ENCODE measurements around the gene RHBDL3.
A peak's percentile ranks its signal among the peaks of the same experiment; 100 is the strongest.
"Not testable (repeated sequence)": the region's sequence is repeated elsewhere in the genome, so short reads cannot be mapped to it uniquely, and the experiment has no call there.

The RHBDL3 gene

DNA sequence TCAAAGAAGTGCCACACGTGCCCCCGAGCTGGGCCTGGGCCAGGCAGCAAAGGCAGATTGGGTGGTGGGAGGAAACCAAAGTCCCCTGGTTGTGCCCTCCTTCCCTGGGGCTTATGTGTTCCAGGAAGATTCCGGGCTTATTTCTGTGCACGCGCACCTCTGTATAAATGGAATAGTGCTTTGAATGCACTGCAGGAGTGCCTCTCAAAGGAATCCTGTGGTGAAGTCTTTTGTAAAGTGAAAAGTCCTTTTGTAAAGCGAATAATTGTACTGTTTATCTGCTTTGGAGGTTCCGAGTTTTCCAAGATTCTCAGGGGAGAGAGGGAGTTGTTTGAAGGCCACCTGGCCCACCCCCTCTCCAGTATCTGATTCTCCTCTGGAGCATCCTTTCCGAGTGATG is 49.5 kb downstream of the RHBDL3 start:
- Histone ChIP-seq H4K20me1 (ENCODE audit: insufficient read depth) (no peaks in the 10 kb centered on the region), H2AFZ (ENCODE audit: low read depth) (no peak overlapping the region)

DNA sequence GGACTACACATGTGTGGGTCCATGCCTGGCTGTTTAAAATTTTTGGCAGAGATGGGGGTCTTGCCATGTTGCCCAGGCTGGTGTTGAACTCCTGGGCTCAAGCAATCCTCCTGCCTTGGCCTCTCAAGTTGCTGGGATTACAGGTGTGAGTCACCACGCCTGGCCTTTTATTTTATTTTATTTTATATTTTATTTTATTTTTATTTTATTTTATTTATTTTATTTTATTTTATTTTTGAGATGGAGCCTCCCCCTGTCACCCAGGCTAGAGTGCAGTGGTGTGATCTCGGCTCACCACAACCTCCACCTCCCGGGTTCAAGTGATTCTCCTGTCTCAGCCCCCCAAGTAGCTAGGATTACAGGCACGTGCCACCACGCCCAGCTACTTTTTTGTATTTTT is 51.0 kb downstream of the RHBDL3 start:
- H2AFZ ChIP-seq (ENCODE audit: low read depth); H4K20me1 ChIP-seq (ENCODE audit: insufficient read depth); H3K27me3 ChIP-seq (ENCODE audit: insufficient read depth, low read depth); H3K4me3 ChIP-seq (IDR thresholded peaks at IDR 0.05; ENCODE audit: insufficient read depth, low read depth, low read length); H3K4me1 ChIP-seq (ENCODE audit: low read depth, poor library complexity, severe bottlenecking); H3K79me2 ChIP-seq (ENCODE audit: insufficient read depth, low read depth); H3K4me2 ChIP-seq; H3K27ac ChIP-seq; H3K36me3 ChIP-seq (ENCODE audit: insufficient read depth); H3K9ac ChIP-seq: not testable (repeated sequence)

More for the DNA sequence above, 49.5 kb downstream of the RHBDL3 start:
- Histone ChIP-seq H3K4me2 (no peak overlapping the region), H3K4me3 (IDR thresholded peaks at IDR 0.05; ENCODE audit: insufficient read depth, low read depth, low read length) (no peak overlapping the region), H3K27ac (no peak overlapping the region), H3K36me3 (ENCODE audit: insufficient read depth) (no peaks in the 10 kb centered on the region), H3K79me2 (ENCODE audit: insufficient read depth, low read depth) (no peaks in the 10 kb centered on the region), H3K27me3 (ENCODE audit: insufficient read depth, low read depth) (no peaks in the 10 kb centered on the region), H3K9ac (no peak overlapping the region), H3K4me1 (ENCODE audit: low read depth, poor library complexity, severe bottlenecking) (peaks cover 8% of the 10 kb centered on the region)
- TF ChIP-seq, protein P1, sequence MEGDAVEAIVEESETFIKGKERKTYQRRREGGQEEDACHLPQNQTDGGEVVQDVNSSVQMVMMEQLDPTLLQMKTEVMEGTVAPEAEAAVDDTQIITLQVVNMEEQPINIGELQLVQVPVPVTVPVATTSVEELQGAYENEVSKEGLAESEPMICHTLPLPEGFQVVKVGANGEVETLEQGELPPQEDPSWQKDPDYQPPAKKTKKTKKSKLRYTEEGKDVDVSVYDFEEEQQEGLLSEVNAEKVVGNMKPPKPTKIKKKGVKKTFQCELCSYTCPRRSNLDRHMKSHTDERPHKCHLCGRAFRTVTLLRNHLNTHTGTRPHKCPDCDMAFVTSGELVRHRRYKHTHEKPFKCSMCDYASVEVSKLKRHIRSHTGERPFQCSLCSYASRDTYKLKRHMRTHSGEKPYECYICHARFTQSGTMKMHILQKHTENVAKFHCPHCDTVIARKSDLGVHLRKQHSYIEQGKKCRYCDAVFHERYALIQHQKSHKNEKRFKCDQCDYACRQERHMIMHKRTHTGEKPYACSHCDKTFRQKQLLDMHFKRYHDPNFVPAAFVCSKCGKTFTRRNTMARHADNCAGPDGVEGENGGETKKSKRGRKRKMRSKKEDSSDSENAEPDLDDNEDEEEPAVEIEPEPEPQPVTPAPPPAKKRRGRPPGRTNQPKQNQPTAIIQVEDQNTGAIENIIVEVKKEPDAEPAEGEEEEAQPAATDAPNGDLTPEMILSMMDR (conservative IDR thresholded peaks at IDR 0.05; ENCODE audit: low read depth, low read length) = no peak

DNA sequence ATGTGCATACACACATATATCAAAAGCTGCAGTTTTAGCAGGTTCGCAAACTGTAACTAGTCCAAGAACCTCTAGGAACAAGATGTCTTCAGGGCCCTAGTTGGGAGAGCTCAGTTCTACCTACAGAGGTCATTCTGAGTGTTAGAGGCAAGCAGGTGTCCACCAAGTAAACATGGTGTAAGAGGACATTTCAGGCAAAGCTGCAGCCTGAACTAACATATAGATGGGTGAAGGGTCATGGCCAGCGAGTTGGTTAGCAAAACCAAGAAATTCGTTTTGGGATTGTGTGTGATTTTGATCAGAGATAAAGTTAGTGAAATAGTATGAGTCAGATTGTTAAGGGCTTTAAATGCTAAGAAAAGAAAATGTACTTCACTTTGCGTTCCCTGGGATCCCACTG is 51.7 kb downstream of the RHBDL3 start:
- H4K20me1 ChIP-seq (ENCODE audit: insufficient read depth) = no peaks in the 10 kb centered on the region
- no peak overlapping the region for H3K27ac ChIP-seq
- H3K36me3 ChIP-seq (ENCODE audit: insufficient read depth) = no peaks in the 10 kb centered on the region
- no peaks in the 10 kb centered on the region for H3K79me2 ChIP-seq (ENCODE audit: insufficient read depth, low read depth)
- H3K4me2 ChIP-seq = no peak overlapping the region
- no peak overlapping the region for H2AFZ ChIP-seq (ENCODE audit: low read depth)
- H3K4me1 ChIP-seq (ENCODE audit: low read depth, poor library complexity, severe bottlenecking) = peaks cover 8% of the 10 kb centered on the region
- no peak overlapping the region for H3K4me3 ChIP-seq (IDR thresholded peaks at IDR 0.05; ENCODE audit: insufficient read depth, low read depth, low read length)
- H3K27me3 ChIP-seq (ENCODE audit: insufficient read depth, low read depth) = no peaks in the 10 kb centered on the region
- no peak overlapping the region for H3K9ac ChIP-seq
- TF ChIP-seq, protein P1 (conservative IDR thresholded peaks at IDR 0.05; ENCODE audit: low read depth, low read length) = no peak

DNA sequence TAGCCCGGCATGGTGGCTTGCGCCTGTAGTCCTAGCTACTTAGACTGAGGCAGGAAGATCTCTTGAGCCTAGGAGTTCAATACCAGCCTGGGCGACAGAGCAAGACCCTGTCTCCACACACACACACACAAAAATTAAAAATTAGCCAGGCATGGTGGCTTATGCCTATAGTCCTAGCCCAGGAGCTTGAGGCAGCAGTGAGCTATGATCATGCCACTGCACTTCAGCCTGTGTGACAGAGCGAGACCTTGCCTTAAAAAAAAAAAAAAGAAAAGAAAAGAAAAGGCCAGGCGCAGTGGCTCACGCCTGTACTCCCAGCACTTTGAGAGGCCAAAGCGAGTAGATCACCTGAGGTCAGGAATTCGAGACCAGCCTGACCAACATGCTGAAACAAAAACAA is 52.4 kb downstream of the RHBDL3 start:
- Histone ChIP-seq H3K9ac (no peak overlapping the region), H3K27ac (no peak overlapping the region), H3K27me3 (ENCODE audit: insufficient read depth, low read depth) (no peaks in the 10 kb centered on the region), H3K36me3 (ENCODE audit: insufficient read depth) (no peaks in the 10 kb centered on the region), H3K4me3 (IDR thresholded peaks at IDR 0.05; ENCODE audit: insufficient read depth, low read depth, low read length) (no peak overlapping the region), H3K4me1 (ENCODE audit: low read depth, poor library complexity, severe bottlenecking) (peaks cover 6% of the 10 kb centered on the region), H3K79me2 (ENCODE audit: insufficient read depth, low read depth) (no peaks in the 10 kb centered on the region), H3K4me2 (no peak overlapping the region), H2AFZ (ENCODE audit: low read depth) (no peak overlapping the region), H4K20me1 (ENCODE audit: insufficient read depth) (no peaks in the 10 kb centered on the region)
- TF ChIP-seq, protein P1 (conservative IDR thresholded peaks at IDR 0.05; ENCODE audit: low read depth, low read length) = no peak

DNA sequence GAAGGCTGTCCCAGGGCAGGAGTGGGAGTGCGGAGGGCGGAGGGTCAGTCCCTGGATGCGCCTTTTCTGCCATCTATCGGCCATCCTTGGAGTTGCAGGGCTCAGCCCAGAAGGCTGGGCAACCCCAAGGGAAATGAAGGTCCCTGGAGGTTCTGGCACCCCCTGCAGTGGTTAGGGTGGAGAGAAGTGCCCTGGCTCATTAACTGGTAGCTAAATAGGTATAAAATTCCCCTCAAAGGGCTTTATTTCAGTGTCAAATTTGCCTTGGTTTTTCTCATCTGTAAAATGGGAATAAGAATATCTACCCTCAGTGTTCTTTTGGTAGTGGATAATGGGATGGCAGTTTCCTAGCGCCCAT is 53.9 kb downstream of the RHBDL3 start:
- TF ChIP-seq, protein P1 (conservative IDR thresholded peaks at IDR 0.05; ENCODE audit: low read depth, low read length) = peak; percentile 95
- no peak overlapping the region for H3K9ac ChIP-seq
- H4K20me1 ChIP-seq (ENCODE audit: insufficient read depth) = no peaks in the 10 kb centered on the region
- H3K27me3 ChIP-seq (ENCODE audit: insufficient read depth, low read depth) = no peaks in the 10 kb centered on the region
- H2AFZ ChIP-seq (ENCODE audit: low read depth) = no peak overlapping the region
- peaks cover 16% of the 10 kb centered on the region for H3K4me1 ChIP-seq (ENCODE audit: low read depth, poor library complexity, severe bottlenecking)
- H3K36me3 ChIP-seq (ENCODE audit: insufficient read depth) = no peaks in the 10 kb centered on the region
- H3K79me2 ChIP-seq (ENCODE audit: insufficient read depth, low read depth) = no peaks in the 10 kb centered on the region
- H3K27ac ChIP-seq = no peak overlapping the region
- no peak overlapping the region for H3K4me2 ChIP-seq
- no peak overlapping the region for H3K4me3 ChIP-seq (IDR thresholded peaks at IDR 0.05; ENCODE audit: insufficient read depth, low read depth, low read length)

DNA sequence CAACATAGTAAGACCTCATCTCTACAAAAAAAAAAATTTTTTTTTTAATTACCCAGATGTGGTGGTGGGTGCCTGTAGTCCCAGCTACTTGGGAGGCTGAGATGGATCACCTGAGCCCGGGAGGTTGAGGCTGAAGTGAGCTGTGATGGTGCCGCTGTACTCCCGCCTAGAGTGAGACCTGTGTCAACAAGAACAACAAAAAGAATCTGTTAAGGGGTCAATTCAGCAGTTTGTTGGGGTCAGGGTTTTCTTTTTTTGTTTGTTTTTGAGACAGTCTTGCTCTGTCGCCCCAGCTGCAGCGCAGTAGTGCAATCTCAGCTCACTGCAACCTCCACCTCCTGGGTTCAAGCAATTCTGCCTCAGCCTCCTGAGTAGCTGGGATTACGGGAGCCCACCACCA is 54.4 kb downstream of the RHBDL3 start:
- H2AFZ ChIP-seq (ENCODE audit: low read depth); H3K27me3 ChIP-seq (ENCODE audit: insufficient read depth, low read depth); H3K79me2 ChIP-seq (ENCODE audit: insufficient read depth, low read depth); H3K4me3 ChIP-seq (IDR thresholded peaks at IDR 0.05; ENCODE audit: insufficient read depth, low read depth, low read length); H3K9ac ChIP-seq; H3K27ac ChIP-seq; H4K20me1 ChIP-seq (ENCODE audit: insufficient read depth); H3K36me3 ChIP-seq (ENCODE audit: insufficient read depth); H3K4me2 ChIP-seq: not testable (repeated sequence)
- H3K4me1 ChIP-seq (ENCODE audit: low read depth, poor library complexity, severe bottlenecking) = peaks cover 17% of the 10 kb centered on the region
